CD4-positive, alpha-beta T cell (primary cell): ENCODE measurements around the gene UBALD2. TPM values are rescaled to one million over a fixed set of nuclear protein-coding genes. Genes with fewer than 3 reads are reported as not detected.
"Not testable (repeated sequence)": the region's sequence is repeated elsewhere in the genome, so short reads cannot be mapped to it uniquely, and the experiment has no call there.

ENCODE experiments used
- ATAC-seq: fragments of 200-7000 bp; cut with Tn5 transposase; one replicate; pipeline ENCODE4 v1.10.0; 2022; ENCODE audit warnings: mild to moderate bottlenecking; ENCODE audit not compliant: poor library complexity
- CTCF ChIA-PET: fragments of 350-600 bp; sonication (Branson Sonifier 250); formaldehyde crosslinking; loops from one replicate; lab custom pipeline; 2021; ENCODE audit warnings: antibody characterized with exemption, inconsistent platforms; lab: Charles Lee
- POLR2A ChIA-PET: fragments of 350-600 bp; sonication (Branson Sonifier 250); formaldehyde crosslinking; loops from one replicate; lab custom pipeline; 2021; ENCODE audit warnings: antibody characterized with exemption, inconsistent platforms; lab: Charles Lee
- DNase-seq, 14 experiments: peaks; one replicate each; pipeline ENCODE4 v3.0.0-alpha.2; 2013 to 2020; ENCODE audit warnings: mixed read lengths in 2 of 14
- H3K27ac ChIP-seq, 2 donors: one replicate each; pipeline versions ENCODE4 v1.5.1 to v1.7.0; 2013; ENCODE audit warnings: low read length in 2 of 2, low read depth in 1 of 2, mild to moderate bottlenecking in 1 of 2
- H3K27me3 ChIP-seq, 2 experiments: 1 replicate in 1 of 2; 2 replicates in 1 of 2; pipeline versions ENCODE4 v1.6.1 to v1.7.0; 2013; ENCODE audit warnings: low read length in 2 of 2, control low read depth in 1 of 2, mild to moderate bottlenecking in 1 of 2, moderate library complexity in 1 of 2; ENCODE audit not compliant: insufficient read depth in 2 of 2, control insufficient read depth in 1 of 2
- H3K36me3 ChIP-seq: one replicate; pipeline ENCODE4 v1.6.1; 2013; ENCODE audit warnings: low read length, control low read depth; ENCODE audit not compliant: insufficient read depth
- H3K4me1 ChIP-seq: one replicate; pipeline ENCODE4 v1.6.1; 2013; ENCODE audit warnings: low read length, control low read depth; ENCODE audit not compliant: insufficient read depth
- H3K4me3 ChIP-seq: one replicate; pipeline ENCODE4 v1.5.1; 2013; ENCODE audit warnings: mild to moderate bottlenecking, low read length, moderate library complexity
- H3K9me3 ChIP-seq, 2 experiments: 1 replicate in 1 of 2; 2 replicates in 1 of 2; pipeline versions ENCODE4 v1.6.1 to v1.7.0; 2013; ENCODE audit warnings: low read length in 2 of 2, mild to moderate bottlenecking in 2 of 2, control low read depth in 1 of 2, moderate library complexity in 1 of 2; ENCODE audit not compliant: control insufficient read depth in 1 of 2, insufficient read depth in 1 of 2
- H3K27ac Mint-ChIP-seq: one replicate; pipeline ENCODE4 v1.8.0; 2020; ENCODE audit warnings: mixed read lengths
- H3K27me3 Mint-ChIP-seq: one replicate; pipeline ENCODE4 v1.8.0; 2021; ENCODE audit warnings: mixed read lengths
- H3K36me3 Mint-ChIP-seq: one replicate; pipeline ENCODE4 v1.8.0; 2021; ENCODE audit warnings: low read depth, mixed read lengths
- H3K4me1 Mint-ChIP-seq: one replicate; pipeline ENCODE4 v1.8.0; 2021; ENCODE audit warnings: low read depth, mixed read lengths
- H3K4me3 Mint-ChIP-seq: one replicate; pipeline ENCODE4 v1.8.0; 2020; ENCODE audit warnings: mild to moderate bottlenecking, mixed read lengths
- H3K9me3 Mint-ChIP-seq: one replicate; pipeline ENCODE4 v1.8.0; 2020; ENCODE audit warnings: mixed read lengths
- intact Hi-C, 2 experiments: fragments of 100-400 bp; cut with DNase I in 1 of 2; cut with micrococcal nuclease in 1 of 2; formaldehyde crosslinking; loops; one replicate each; pipeline versions ENCODE4 v1.15.1 to v1.9.0; 2023 to 2025; cut with DNase I, micrococcal nuclease
- total RNA-seq, 174 experiments: library from RNA in 2 of 174; stranded (reverse) in 2 of 174; gene quantifications; one replicate each; pipeline ENCODE4 v1.2.3 and lab custom pipeline; 2021 to 2026
- TF ChIP-seq, protein P1 (sequence below): fragments of 200-600 bp; IDR thresholded peaks from one replicate; pipeline ENCODE4 v1.8.0; 2022; ENCODE audit warnings: antibody characterized with exemption, mild to moderate bottlenecking

Gene UBALD2
- total RNA-seq, 2 experiments from 2014 or later: 253 to 265 TPM

DNA sequence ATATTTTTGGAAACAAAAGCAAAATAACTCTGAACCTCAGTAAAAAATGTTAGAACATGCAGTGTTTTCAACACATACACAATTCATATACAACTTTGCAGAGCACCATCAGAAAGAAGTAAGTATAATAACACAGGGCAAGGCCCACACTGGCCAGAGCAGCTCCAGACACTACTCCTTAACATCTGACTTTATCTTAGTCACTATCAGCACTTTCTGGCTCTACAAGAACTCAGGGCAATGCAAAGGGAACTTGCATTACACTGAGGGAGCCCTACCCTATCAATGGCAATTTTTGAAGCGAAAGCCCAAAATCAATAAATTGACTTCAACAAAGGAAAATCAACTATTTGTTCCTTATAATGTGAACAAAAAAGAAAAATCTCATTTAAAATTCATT, 41.3 kb upstream of the UBALD2 start:
- Mint-ChIP-seq H3K9me3 (no peaks in the 10 kb centered on the region), H3K4me1 (peaks cover 27% of the 10 kb centered on the region), H3K4me3 (no peak overlapping the region), H3K27me3 (no peaks in the 10 kb centered on the region), H3K36me3 (peaks cover under 1% of the 10 kb centered on the region), H3K27ac (peak overlapping the region; percentile 58)
- intact Hi-C loops: no loop called here
- Histone ChIP-seq H3K36me3 (peaks cover 2% of the 10 kb centered on the region), H3K4me3 (no peak overlapping the region), H3K9me3 (no peaks in the 10 kb centered on the region), H3K4me1 (peaks cover 2% of the 10 kb centered on the region), H3K27ac (no peak overlapping the region), H3K27me3 (no peaks in the 10 kb centered on the region)
- ATAC-seq (no peak), DNase-seq (no peak)
- POLR2A ChIA-PET: no interaction called here
- CTCF ChIA-PET: no interaction called here
- TF ChIP-seq, protein P1, sequence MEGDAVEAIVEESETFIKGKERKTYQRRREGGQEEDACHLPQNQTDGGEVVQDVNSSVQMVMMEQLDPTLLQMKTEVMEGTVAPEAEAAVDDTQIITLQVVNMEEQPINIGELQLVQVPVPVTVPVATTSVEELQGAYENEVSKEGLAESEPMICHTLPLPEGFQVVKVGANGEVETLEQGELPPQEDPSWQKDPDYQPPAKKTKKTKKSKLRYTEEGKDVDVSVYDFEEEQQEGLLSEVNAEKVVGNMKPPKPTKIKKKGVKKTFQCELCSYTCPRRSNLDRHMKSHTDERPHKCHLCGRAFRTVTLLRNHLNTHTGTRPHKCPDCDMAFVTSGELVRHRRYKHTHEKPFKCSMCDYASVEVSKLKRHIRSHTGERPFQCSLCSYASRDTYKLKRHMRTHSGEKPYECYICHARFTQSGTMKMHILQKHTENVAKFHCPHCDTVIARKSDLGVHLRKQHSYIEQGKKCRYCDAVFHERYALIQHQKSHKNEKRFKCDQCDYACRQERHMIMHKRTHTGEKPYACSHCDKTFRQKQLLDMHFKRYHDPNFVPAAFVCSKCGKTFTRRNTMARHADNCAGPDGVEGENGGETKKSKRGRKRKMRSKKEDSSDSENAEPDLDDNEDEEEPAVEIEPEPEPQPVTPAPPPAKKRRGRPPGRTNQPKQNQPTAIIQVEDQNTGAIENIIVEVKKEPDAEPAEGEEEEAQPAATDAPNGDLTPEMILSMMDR: no peak

DNA sequence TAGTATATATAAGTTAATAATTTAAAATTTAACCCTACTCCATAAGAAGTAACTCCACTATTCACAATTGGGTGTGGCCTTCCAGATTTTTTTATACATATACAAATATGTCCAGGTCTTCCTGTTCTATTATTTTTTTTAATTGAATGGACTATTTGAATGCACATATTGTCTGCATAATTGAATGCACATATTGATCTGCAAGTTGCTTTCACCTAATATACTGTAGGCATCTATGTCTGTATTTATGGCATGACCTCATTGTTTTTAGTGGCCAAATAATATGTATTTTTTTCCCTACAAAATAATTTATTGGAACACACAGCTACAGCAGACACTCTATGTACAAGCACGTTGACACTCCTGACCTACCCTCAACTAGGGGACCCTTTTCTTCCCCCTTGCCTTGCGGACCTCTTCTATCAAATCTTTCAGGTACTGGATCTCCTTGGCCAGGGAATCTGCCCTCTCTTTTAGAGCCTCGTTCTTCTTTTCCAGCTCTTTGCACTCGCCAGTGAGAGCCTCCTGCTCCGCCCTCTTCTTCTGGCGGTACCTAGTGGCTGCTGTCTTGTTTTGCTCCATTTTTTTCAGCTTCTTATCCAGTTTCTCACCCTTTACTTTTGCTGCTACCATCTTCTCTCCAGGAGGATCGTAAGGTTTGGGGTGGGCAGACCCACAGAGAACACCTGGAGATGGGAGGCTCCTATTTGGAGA, 39.6 kb upstream of the UBALD2 start:
- H3K36me3 Mint-ChIP-seq, H3K27ac ChIP-seq, H3K4me1 ChIP-seq, intact Hi-C loops, H3K27ac Mint-ChIP-seq, H3K4me3 Mint-ChIP-seq, CTCF ChIA-PET, H3K36me3 ChIP-seq, H3K27me3 ChIP-seq, H3K4me3 ChIP-seq, H3K9me3 ChIP-seq, H3K27me3 Mint-ChIP-seq, H3K9me3 Mint-ChIP-seq, ATAC-seq, POLR2A ChIA-PET, DNase-seq: not testable (repeated sequence)
- peaks cover 35% of the 10 kb centered on the region for H3K4me1 Mint-ChIP-seq

DNA sequence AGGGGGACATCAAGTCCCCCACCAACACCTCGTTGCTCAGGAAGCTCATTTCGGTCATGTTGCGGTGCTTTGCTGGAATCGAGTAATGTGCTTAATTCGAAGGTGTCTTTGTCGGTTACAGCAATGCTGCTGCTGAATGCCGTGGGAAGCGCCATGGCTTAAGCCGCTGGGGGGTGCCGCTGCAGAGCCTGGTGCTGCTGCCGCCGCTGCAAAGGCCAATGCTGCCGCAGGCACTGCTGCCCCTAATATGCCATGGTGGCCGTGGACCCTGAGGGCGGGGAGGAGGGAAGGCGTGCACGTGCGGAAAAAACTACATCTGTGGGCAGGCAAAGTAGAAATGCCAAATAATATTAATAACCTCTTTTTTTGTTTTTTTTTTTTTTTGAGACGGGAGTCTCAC, 38.4 kb upstream of the UBALD2 start:
- H3K27me3 Mint-ChIP-seq, H3K4me3 Mint-ChIP-seq, H3K27ac ChIP-seq, H3K27ac Mint-ChIP-seq, H3K36me3 Mint-ChIP-seq, H3K36me3 ChIP-seq, H3K4me3 ChIP-seq, POLR2A ChIA-PET, H3K9me3 ChIP-seq, H3K27me3 ChIP-seq, DNase-seq, ATAC-seq, H3K4me1 ChIP-seq, intact Hi-C loops, H3K9me3 Mint-ChIP-seq: not testable (repeated sequence)
- CTCF ChIA-PET: interaction anchor here (1.2 kb wide), 2 partner anchors 11 to 53 kb away, joined by 3 to 5 read pairs; no protein-coding TSS in a partner anchor
- peaks cover 39% of the 10 kb centered on the region for H3K4me1 Mint-ChIP-seq

DNA sequence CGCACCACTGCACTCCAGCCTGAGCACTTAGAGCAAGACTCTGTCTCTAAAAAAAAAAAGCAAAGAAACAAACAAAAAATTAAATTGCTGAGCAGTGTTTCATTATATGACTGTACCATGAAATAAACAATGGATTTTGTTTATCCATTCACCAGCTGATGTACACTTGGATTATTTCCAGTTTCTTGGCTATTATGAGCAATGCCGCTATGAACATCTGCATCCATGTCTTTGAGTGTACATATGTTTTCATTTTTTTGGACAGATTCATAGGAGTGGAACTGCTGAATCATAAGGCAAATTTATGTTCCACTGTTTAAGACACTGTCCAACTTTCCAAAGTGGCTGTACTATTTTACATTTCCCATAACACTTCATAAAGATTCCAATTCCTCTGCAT, 32.8 kb upstream of the UBALD2 start:
- Histone ChIP-seq H3K27me3 (no peaks in the 10 kb centered on the region), H3K4me1 (no peaks in the 10 kb centered on the region), H3K9me3 (no peaks in the 10 kb centered on the region), H3K4me3 (no peak overlapping the region), H3K36me3 (no peaks in the 10 kb centered on the region), H3K27ac (no peak overlapping the region)
- ATAC-seq (no peak), DNase-seq (no peak)
- POLR2A ChIA-PET: interaction anchor here (0.6 kb wide), 1 partner anchor 218 kb away, joined by 3 read pairs; no protein-coding TSS in a partner anchor
- CTCF ChIA-PET: interaction anchor here (1.8 kb wide), 1 partner anchor 47 kb away, joined by 5 read pairs; no protein-coding TSS in a partner anchor
- no peaks in the 10 kb centered on the region for H3K27me3 Mint-ChIP-seq
- H3K27ac Mint-ChIP-seq: no peak overlapping the region
- TF ChIP-seq, protein P1: no peak
- intact Hi-C loops: no loop called here
- peaks cover 7% of the 10 kb centered on the region for H3K36me3 Mint-ChIP-seq
- H3K9me3 Mint-ChIP-seq: no peaks in the 10 kb centered on the region
- H3K4me1 Mint-ChIP-seq: peaks cover 46% of the 10 kb centered on the region
- H3K4me3 Mint-ChIP-seq: no peak overlapping the region
